ENCODE results near the gene MAML1.
"Not testable (repeated sequence)": the region's sequence is repeated elsewhere in the genome, so short reads cannot be mapped to it uniquely, and the experiment has no call there.

Gene MAML1

GRCh38 chr5:179732412-179732917 lies at the start of gene MAML1:
TSS of gene MAML1 (plus strand) at chr5:179732822. CDS start at chr5:179733113, 291 bp downstream.
- DNase-seq (ENCODE audit: low read depth in 2 of 2): peak; percentile 100
- TF ChIP-seq, protein P1, sequence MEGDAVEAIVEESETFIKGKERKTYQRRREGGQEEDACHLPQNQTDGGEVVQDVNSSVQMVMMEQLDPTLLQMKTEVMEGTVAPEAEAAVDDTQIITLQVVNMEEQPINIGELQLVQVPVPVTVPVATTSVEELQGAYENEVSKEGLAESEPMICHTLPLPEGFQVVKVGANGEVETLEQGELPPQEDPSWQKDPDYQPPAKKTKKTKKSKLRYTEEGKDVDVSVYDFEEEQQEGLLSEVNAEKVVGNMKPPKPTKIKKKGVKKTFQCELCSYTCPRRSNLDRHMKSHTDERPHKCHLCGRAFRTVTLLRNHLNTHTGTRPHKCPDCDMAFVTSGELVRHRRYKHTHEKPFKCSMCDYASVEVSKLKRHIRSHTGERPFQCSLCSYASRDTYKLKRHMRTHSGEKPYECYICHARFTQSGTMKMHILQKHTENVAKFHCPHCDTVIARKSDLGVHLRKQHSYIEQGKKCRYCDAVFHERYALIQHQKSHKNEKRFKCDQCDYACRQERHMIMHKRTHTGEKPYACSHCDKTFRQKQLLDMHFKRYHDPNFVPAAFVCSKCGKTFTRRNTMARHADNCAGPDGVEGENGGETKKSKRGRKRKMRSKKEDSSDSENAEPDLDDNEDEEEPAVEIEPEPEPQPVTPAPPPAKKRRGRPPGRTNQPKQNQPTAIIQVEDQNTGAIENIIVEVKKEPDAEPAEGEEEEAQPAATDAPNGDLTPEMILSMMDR (IDR thresholded peaks at IDR 0.05; ENCODE audit: low read depth, low read length): no peak
- peak within 1 kb of the TSS; percentile 66 to 79 for H3K4me3 ChIP-seq (replicated peaks in 1 of 2; ENCODE audit: low read depth in 2 of 2, low read length in 2 of 2)

- H3K4me3 ChIP-seq (replicated peaks in 1 of 2; ENCODE audit: low read depth in 2 of 2, low read length in 2 of 2); DNase-seq (ENCODE audit: low read depth in 2 of 2): not testable (repeated sequence)
Measured at GRCh38 chr5:179689212-179689611, 43.4 kb upstream of the MAML1 start.

DNA sequence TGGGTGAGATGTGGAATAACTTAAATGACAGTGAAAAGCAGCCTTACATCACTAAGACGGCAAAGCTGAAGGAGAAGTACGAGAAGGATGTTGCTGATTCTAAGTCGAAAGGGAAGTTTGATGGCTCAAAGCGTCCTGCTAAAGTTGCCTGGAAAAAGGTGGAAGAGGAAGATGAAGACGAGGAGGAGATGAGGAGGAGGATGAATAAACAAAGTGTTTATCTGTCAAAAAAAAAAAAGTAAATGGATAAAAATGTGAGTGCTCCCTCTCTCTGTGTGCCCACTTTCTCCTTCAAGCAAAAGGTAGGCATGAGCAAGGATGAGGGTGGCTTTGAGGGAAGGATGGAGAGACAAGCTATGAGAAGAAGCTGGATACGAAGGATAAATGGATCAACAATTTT lies 38.1 kb upstream of the MAML1 start:
- no peak for DNase-seq (ENCODE audit: low read depth in 2 of 2)
- TF ChIP-seq, protein P1 (IDR thresholded peaks at IDR 0.05; ENCODE audit: low read depth, low read length): no peak
- H3K4me3 ChIP-seq (replicated peaks in 1 of 2; ENCODE audit: low read depth in 2 of 2, low read length in 2 of 2): no peak overlapping the region

- TF ChIP-seq, protein P1 (IDR thresholded peaks at IDR 0.05; ENCODE audit: low read depth, low read length): no peak
- DNase-seq (ENCODE audit: low read depth in 2 of 2): no peak
Measured at GRCh38 chr5:179696603-179697002, 36.0 kb upstream of the MAML1 start.

DNA sequence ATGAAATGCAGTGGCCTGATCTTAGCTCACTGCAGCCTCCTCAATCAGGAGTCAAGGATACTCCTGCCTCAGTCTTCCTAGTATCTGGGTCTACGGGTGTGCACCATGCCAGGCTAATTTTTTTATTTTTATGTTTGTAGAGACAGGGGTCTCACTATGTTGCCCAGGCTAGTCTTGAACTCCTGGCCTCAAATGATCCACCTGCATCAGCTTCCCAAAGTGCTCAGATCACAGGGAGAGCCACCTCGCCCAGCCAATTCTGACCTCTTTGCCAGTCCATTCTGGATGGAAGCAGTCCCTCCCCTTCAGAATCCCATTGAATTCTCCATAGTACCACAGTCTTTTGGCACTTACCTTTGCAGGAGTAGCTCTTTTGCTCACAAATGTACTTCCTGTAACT lies 35.5 kb upstream of the MAML1 start:
- TF ChIP-seq, protein P1 (IDR thresholded peaks at IDR 0.05; ENCODE audit: low read depth, low read length): no peak
- DNase-seq (ENCODE audit: low read depth in 2 of 2): no peak
- H3K4me3 ChIP-seq (replicated peaks in 1 of 2; ENCODE audit: low read depth in 2 of 2, low read length in 2 of 2): no peak overlapping the region

More at GRCh38 chr5:179696603-179697002, 36.0 kb upstream of the MAML1 start:
- H3K4me3 ChIP-seq (replicated peaks in 1 of 2; ENCODE audit: low read depth in 2 of 2, low read length in 2 of 2): no peak overlapping the region

DNA sequence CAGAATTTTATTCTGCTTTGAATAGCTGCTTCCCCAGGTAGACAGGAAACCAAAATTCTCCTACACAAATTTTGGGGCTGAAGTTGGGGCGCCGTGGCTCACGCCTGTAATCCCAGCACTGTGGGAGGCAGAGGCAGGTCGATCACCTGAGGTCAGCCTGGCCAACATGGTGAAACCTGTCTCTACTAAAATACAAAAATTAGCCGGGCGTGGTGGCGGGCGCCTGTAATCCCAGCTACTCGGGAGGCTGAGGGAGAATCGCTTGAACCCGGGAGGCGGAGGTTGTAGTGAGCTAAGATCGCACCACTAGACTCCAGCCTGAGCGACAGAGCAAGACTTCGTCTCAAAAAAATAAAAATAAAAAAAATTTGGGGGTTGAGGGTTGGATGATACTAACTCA lies 35.1 kb upstream of the MAML1 start:
- not testable (repeated sequence) for DNase-seq (ENCODE audit: low read depth in 2 of 2)
- H3K4me3 ChIP-seq (replicated peaks in 1 of 2; ENCODE audit: low read depth in 2 of 2, low read length in 2 of 2): peak overlapping the region in 1 of 2 donors; percentile 72

GRCh38 chr5:179697993-179698934 lies 34.4 kb upstream of the MAML1 start:
- DNase-seq (ENCODE audit: low read depth in 2 of 2): peak; percentile 99 to 100
- TF ChIP-seq, protein P1 (IDR thresholded peaks at IDR 0.05; ENCODE audit: low read depth, low read length): no peak
- H3K4me3 ChIP-seq (replicated peaks in 1 of 2; ENCODE audit: low read depth in 2 of 2, low read length in 2 of 2): peak overlapping the region; percentile 66 to 93

All from cardiac fibroblast (primary cell).